Epithelial cell of esophagus (primary cell): Measurements from ENCODE around the gene PCDHGC5.

ENCODE experiments used
- DNase-seq: peaks from one replicate; pipeline ENCODE4 v3.0.0; 2010; ENCODE audit warnings: low read depth
- H3K4me3 ChIP-seq: 2 replicates; pipeline ENCODE4 v1.5.1; 2011; ENCODE audit warnings: mild to moderate bottlenecking, low read length, control low read depth
- CTCF ChIP-seq: IDR thresholded peaks from 2 replicates; pipeline ENCODE4 v1.5.1; 2011; ENCODE audit warnings: low read depth, mild to moderate bottlenecking, low read length, control low read depth, inconsistent platforms; ENCODE audit not compliant: insufficient read depth; ENCODE audit errors: missing control alignments

PCDHGC5 gene

GRCh38 chr5:141512911-141513626 lies 24.2 kb downstream of the PCDHGC5 start:
- DNase-seq, result peak; percentile 44
- peak overlapping the region; percentile 40 for H3K4me3 ChIP-seq
- TF ChIP-seq CTCF, result no peak

GRCh38 chr5:141513627-141514329 lies 24.9 kb downstream of the PCDHGC5 start:
- peak overlapping the region; percentile 40 for H3K4me3 ChIP-seq
- no peak for TF ChIP-seq CTCF
- DNase-seq, result peak; percentile 75

- H3K4me3 ChIP-seq, result no peak overlapping the region
- DNase-seq, result peak; percentile 96
Measured at GRCh38 chr5:141514330-141515133, 25.7 kb downstream of the PCDHGC5 start.

GRCh38 chr5:141515141-141515540 lies 26.3 kb downstream of the PCDHGC5 start:
- no peak for DNase-seq
- no peak for TF ChIP-seq CTCF
- H3K4me3 ChIP-seq, result no peak overlapping the region

More at GRCh38 chr5:141514330-141515133, 25.7 kb downstream of the PCDHGC5 start:
- no peak for TF ChIP-seq CTCF

GRCh38 chr5:141515946-141516671 lies 27.2 kb downstream of the PCDHGC5 start:
- DNase-seq, result no peak
- no peak for TF ChIP-seq CTCF

GRCh38 chr5:141516672-141517025 lies 27.8 kb downstream of the PCDHGC5 start:
- H3K4me3 ChIP-seq, result no peak overlapping the region
- no peak for DNase-seq
- no peak for TF ChIP-seq CTCF

More at GRCh38 chr5:141515946-141516671, 27.2 kb downstream of the PCDHGC5 start:
- no peak overlapping the region for H3K4me3 ChIP-seq
